NT2/D1 (cell line): Measurements from ENCODE around the gene SLC39A2.

Experiments
- DNase-seq: peaks from one replicate; pipeline ENCODE4 v3.0.0-alpha.2; 2011; ENCODE audit warnings: low read depth, low spot score
- H3K27me3 ChIP-seq: 2 replicates; pipeline ENCODE4 v1.6.0; 2011; ENCODE audit warnings: mild to moderate bottlenecking; ENCODE audit not compliant: insufficient read length, insufficient read depth
- H3K36me3 ChIP-seq: 2 replicates; pipeline ENCODE4 v1.6.1; 2011; ENCODE audit warnings: mild to moderate bottlenecking, low read length, mixed read lengths; ENCODE audit not compliant: insufficient read depth, insufficient read length
- H3K4me1 ChIP-seq: 2 replicates; pipeline ENCODE4 v1.5.1; 2011; ENCODE audit not compliant: insufficient read depth, insufficient read length
- H3K4me3 ChIP-seq: 2 replicates; pipeline ENCODE4 v1.5.1; 2011; ENCODE audit warnings: low read depth; ENCODE audit not compliant: insufficient read length
- H3K9ac ChIP-seq: 2 replicates; pipeline ENCODE4 v1.6.0; 2011; ENCODE audit warnings: low read depth; ENCODE audit not compliant: insufficient read length
- H3K9me3 ChIP-seq: 2 replicates; pipeline ENCODE4 v1.5.1; 2011; ENCODE audit warnings: mild to moderate bottlenecking, low read length; ENCODE audit not compliant: insufficient read depth
- SUZ12 ChIP-seq: IDR thresholded peaks from 2 replicates; pipeline ENCODE4 v1.6.1; 2011; ENCODE audit not compliant: insufficient read length, insufficient read depth; ENCODE audit errors: extremely low read depth
- YY1 ChIP-seq: IDR thresholded peaks from 2 replicates; pipeline ENCODE4 v1.6.1; 2011; ENCODE audit not compliant: insufficient read length, insufficient read depth
- ZNF274 ChIP-seq: IDR thresholded peaks from 2 replicates; pipeline ENCODE4 v1.6.1; 2011; ENCODE audit warnings: mild to moderate bottlenecking, low read depth, low read length

The SLC39A2 gene

GRCh38 chr14:20986811-20987210, 12.3 kb upstream of the SLC39A2 start:
- H3K9me3 ChIP-seq: no peaks in the 10 kb centered on the region
- H3K36me3 ChIP-seq: peaks cover 6% of the 10 kb centered on the region
- no peaks in the 10 kb centered on the region for H3K4me1 ChIP-seq
- TF ChIP-seq ZNF274 (no peak), YY1 (no peak), SUZ12 (no peak)
- no peaks in the 10 kb centered on the region for H3K27me3 ChIP-seq
- no peak overlapping the region for H3K4me3 ChIP-seq
- no peak overlapping the region for H3K9ac ChIP-seq
- no peak for DNase-seq

- Histone ChIP-seq H3K36me3 (peaks cover 25% of the 10 kb centered on the region), H3K4me3 (peak overlapping the region; percentile 29), H3K9ac (peak overlapping the region; percentile 24), H3K27me3 (no peaks in the 10 kb centered on the region), H3K4me1 (no peaks in the 10 kb centered on the region), H3K9me3 (no peaks in the 10 kb centered on the region)
- TF ChIP-seq ZNF274: no peak
- no peak for TF ChIP-seq YY1
- no peak for TF ChIP-seq SUZ12
- no peak for DNase-seq
Observed at GRCh38 chr14:20988717-20989470, 10.2 kb upstream of the SLC39A2 start.

GRCh38 chr14:20989471-20989786, 9.7 kb upstream of the SLC39A2 start:
- H3K9ac ChIP-seq: peak overlapping the region; percentile 24
- no peaks in the 10 kb centered on the region for H3K9me3 ChIP-seq
- no peaks in the 10 kb centered on the region for H3K27me3 ChIP-seq
- TF ChIP-seq ZNF274: no peak
- no peak for TF ChIP-seq SUZ12
- TF ChIP-seq YY1: no peak
- no peaks in the 10 kb centered on the region for H3K4me1 ChIP-seq
- H3K4me3 ChIP-seq: peak overlapping the region; percentile 29
- peaks cover 30% of the 10 kb centered on the region for H3K36me3 ChIP-seq
- no peak for DNase-seq

GRCh38 chr14:20989787-20990600, 9.1 kb upstream of the SLC39A2 start, which contains the start of gene METTL17:
Gene METTL17 (plus strand): TSS chr14:20989980. CDS start chr14:20990003, 23 bp downstream.
- Histone ChIP-seq H3K9ac (peak within 1 kb of the TSS; percentile 91), H3K4me1 (no peaks in the 10 kb centered on the region), H3K4me3 (peak within 1 kb of the TSS; percentile 86), H3K36me3 (peaks cover 36% of the 10 kb centered on the region), H3K9me3 (no peaks in the 10 kb centered on the region), H3K27me3 (no peaks in the 10 kb centered on the region)
- TF ChIP-seq YY1 (peak; percentile 64), SUZ12 (no peak), ZNF274 (no peak)
- DNase-seq: peak; percentile 83

- H3K9ac ChIP-seq: no peak overlapping the region
- no peak for TF ChIP-seq SUZ12
- TF ChIP-seq YY1: no peak
- TF ChIP-seq ZNF274: no peak
- H3K27me3 ChIP-seq: no peaks in the 10 kb centered on the region
- DNase-seq: no peak
- H3K9me3 ChIP-seq: no peaks in the 10 kb centered on the region
- peaks cover 52% of the 10 kb centered on the region for H3K36me3 ChIP-seq
- no peak overlapping the region for H3K4me3 ChIP-seq
- H3K4me1 ChIP-seq: peaks cover 6% of the 10 kb centered on the region
Observed at GRCh38 chr14:20996521-20996920, 2.6 kb upstream of the SLC39A2 start.

GRCh38 chr14:20997115-20997514, 2.0 kb upstream of the SLC39A2 start:
- no peak for DNase-seq
- Histone ChIP-seq H3K9ac (no peak overlapping the region), H3K36me3 (peaks cover 47% of the 10 kb centered on the region), H3K9me3 (no peaks in the 10 kb centered on the region), H3K4me3 (no peak overlapping the region), H3K4me1 (peaks cover 6% of the 10 kb centered on the region), H3K27me3 (no peaks in the 10 kb centered on the region)
- no peak for TF ChIP-seq ZNF274
- no peak for TF ChIP-seq SUZ12

- Histone ChIP-seq H3K9ac (no peak overlapping the region), H3K4me1 (peaks cover 6% of the 10 kb centered on the region), H3K36me3 (peaks cover 42% of the 10 kb centered on the region), H3K27me3 (no peaks in the 10 kb centered on the region), H3K9me3 (no peaks in the 10 kb centered on the region), H3K4me3 (no peak overlapping the region)
- DNase-seq: no peak
- TF ChIP-seq SUZ12 (no peak), ZNF274 (no peak), YY1 (no peak)
Observed at GRCh38 chr14:20997564-20997963, 1.5 kb upstream of the SLC39A2 start.
